Measurements from ENCODE around the gene ZBTB20. TPM values are rescaled to one million over a fixed set of nuclear protein-coding genes. Genes with fewer than 3 reads are reported as not detected.
"Not testable (repeated sequence)": the region's sequence is repeated elsewhere in the genome, so short reads cannot be mapped to it uniquely, and the experiment has no call there.

The ZBTB20 gene
- total RNA-seq, 2 experiments from 2014 or later: 8.1 TPM

DNA sequence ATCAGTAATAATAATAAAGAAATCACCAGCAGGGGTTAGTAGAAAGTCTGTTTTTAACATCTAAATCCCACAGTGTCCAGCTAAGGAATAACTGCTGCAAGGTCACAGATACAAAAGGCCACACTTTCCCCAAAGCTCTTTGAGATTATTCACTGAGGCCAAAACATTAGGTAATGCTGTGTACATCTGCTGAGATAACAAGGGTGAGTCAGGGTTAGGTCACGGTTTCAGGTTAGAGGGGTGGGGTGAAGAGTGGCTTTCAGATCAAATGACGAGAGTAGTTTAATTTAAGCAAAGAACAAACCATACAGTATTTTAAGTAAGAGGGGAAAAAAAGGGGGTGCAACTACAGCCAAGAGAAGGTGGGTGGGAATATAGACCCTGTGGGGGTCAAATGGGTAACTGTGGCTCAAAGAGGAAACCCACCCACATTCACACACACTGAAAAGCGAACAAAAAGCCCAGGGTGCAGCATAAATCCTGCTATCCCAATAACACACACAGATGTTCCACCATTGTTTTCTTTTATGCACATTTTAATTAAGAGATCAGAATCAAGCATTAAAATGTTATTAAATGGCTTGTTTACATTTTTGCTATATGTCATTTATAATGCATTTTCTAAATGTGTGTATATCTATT lies 440.4 kb downstream of the ZBTB20 start:
- no peak for ATAC-seq
- H3K4me3 Mint-ChIP-seq: no peak overlapping the region
- CTCF ChIA-PET: no interaction called here

DNA sequence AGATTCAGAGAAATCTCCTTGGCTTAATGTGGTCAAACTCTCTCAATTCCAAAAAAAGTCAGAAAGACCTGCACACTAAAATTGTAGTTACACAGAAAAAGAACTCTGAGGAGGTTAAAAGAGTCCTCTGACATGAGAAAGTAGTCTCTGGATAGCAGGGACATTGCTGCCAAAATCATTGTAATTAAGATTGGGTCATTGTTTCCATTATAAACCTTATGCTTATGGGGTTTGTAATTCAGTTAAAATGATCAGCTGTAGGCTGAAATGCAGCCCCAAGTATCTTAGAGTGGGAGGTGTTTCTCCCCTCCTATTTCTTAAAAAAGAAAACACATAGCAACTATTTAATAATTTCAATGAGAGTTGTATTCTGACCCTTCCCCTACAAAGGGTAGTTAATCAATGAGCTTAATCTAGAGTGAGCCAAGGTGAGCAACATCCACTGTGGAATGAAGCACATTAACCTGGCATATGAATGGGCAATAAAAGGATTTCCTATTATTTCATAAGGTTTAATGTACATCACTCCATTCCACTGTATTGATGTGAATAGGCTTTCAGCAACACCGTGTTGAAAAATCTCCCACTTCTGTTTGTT lies 446.4 kb downstream of the ZBTB20 start:
- no peak overlapping the region for H3K4me3 Mint-ChIP-seq
- H3K36me3 Mint-ChIP-seq (ENCODE audit: low read depth): no peaks in the 10 kb centered on the region
- no peaks in the 10 kb centered on the region for H3K27me3 Mint-ChIP-seq (ENCODE audit: low read depth)
- ChIA-PET POLR2A (no interaction called here), CTCF (no interaction called here)
- no peaks in the 10 kb centered on the region for H3K9me3 Mint-ChIP-seq (ENCODE audit: insufficient read depth)
- no peak for DNase-seq
- H3K27ac Mint-ChIP-seq: no peak overlapping the region
- no peaks in the 10 kb centered on the region for H3K4me1 Mint-ChIP-seq (ENCODE audit: low read depth)
- ATAC-seq: no peak

More for the DNA sequence above, 440.4 kb downstream of the ZBTB20 start:
- Mint-ChIP-seq H3K27ac (no peak overlapping the region), H3K4me1 (ENCODE audit: low read depth) (peaks cover 6% of the 10 kb centered on the region), H3K9me3 (ENCODE audit: insufficient read depth) (no peaks in the 10 kb centered on the region), H3K36me3 (ENCODE audit: low read depth) (no peaks in the 10 kb centered on the region), H3K27me3 (ENCODE audit: low read depth) (no peaks in the 10 kb centered on the region)
- POLR2A ChIA-PET: no interaction called here
- DNase-seq: no peak

DNA sequence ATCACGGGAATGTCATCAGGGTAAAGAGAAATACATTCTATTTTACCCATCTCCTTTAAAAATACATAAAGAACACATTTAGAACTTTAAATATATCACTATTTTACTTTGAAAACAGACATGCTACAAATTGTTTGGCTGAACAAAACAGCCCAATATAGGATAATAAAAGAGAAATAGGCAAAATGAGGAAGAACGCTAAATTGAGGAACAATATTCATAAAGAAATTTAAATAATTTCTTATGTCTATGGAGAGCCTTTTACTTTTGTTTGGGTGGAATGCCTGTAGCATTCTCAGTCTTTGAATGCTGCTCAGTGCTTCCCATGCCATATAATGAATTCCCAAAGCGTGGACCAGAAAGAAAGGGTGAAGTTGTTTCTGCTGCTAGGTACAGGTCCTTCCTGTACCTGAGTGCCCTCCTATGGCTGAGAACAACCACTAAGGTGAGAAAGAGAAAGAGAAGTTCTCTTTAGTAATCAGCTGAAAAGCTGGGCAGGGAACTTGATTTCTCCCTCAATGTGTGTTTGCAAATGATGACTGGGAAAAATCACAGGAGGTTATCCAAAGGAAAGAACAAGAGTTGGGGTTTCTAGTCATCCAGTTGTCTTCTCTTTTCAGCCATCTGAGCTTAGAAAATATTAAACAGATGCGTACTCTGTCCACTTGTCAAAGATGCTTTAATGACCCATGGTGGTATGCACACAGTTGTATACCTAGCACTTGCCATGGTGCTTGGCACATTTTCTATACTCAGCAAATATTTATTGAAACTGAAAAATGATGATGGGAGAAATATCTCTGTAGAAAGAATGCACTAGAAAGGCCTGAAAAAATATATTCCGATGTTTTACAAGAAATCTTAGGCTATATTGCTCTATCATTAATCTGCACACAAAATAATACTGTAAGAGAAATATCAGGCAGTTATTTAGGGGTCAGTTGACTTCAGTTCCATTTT lies 448.7 kb downstream of the ZBTB20 start:
- Mint-ChIP-seq H3K27ac (no peak overlapping the region), H3K4me1 (ENCODE audit: low read depth) (no peaks in the 10 kb centered on the region), H3K4me3 (no peak overlapping the region), H3K9me3 (ENCODE audit: insufficient read depth) (no peaks in the 10 kb centered on the region), H3K36me3 (ENCODE audit: low read depth) (no peaks in the 10 kb centered on the region), H3K27me3 (ENCODE audit: low read depth) (no peaks in the 10 kb centered on the region)
- CTCF ChIA-PET: no interaction called here
- POLR2A ChIA-PET: no interaction called here
- ATAC-seq: no peak
- DNase-seq: no peak

DNA sequence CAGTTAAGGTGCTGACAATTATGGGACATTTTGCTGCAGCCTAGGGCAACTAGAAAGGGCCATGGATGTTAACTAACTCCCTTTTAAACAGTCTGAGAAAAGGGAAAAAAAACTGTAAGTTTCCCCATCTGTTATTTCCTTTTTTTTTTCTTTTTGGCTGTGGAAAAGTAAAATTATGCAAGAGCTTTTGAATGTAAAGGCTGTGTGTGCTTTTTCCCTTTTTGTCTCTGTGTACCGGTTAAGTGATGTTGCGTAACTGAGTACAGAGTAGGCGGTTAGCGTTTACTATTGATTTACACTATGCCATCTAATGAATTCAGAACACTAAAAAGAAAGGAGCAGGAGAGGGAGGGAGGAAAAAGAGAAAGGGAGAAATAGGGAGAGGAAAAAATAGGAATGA lies 449.7 kb downstream of the ZBTB20 start:
- POLR2A ChIA-PET: no interaction called here

DNA sequence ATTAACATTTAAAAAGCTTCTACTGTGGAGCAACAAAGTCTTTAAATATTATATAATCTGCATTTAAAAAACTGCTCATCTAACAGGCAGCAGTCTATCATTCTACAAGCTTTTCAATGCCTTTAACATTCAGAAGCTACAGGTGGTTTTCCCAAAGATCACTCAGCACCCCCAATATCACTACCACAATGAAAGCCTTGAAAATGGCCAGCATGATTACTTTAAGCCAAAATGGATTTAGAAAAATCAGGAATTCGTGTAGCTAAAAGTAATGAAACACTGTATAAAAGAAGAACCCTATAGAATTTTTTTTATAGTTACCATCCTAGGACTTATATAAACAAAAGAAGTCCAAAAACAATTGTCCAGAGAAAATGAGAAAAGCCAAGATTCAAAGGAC lies 452.8 kb downstream of the ZBTB20 start:
- DNase-seq: no peak
- CTCF ChIA-PET: no interaction called here
- no peak overlapping the region for H3K4me3 Mint-ChIP-seq
- H3K9me3 Mint-ChIP-seq (ENCODE audit: insufficient read depth): no peaks in the 10 kb centered on the region
- H3K27ac Mint-ChIP-seq: no peak overlapping the region
- H3K36me3 Mint-ChIP-seq (ENCODE audit: low read depth): no peaks in the 10 kb centered on the region
- POLR2A ChIA-PET: no interaction called here
- ATAC-seq: no peak
- no peaks in the 10 kb centered on the region for H3K27me3 Mint-ChIP-seq (ENCODE audit: low read depth)
- H3K4me1 Mint-ChIP-seq (ENCODE audit: low read depth): peaks cover 5% of the 10 kb centered on the region

More for the DNA sequence above, 449.7 kb downstream of the ZBTB20 start:
- no peak overlapping the region for H3K4me3 Mint-ChIP-seq
- H3K9me3 Mint-ChIP-seq (ENCODE audit: insufficient read depth): no peaks in the 10 kb centered on the region
- DNase-seq (no peak), ATAC-seq (no peak)
- H3K27ac Mint-ChIP-seq: no peak overlapping the region
- H3K4me1 Mint-ChIP-seq (ENCODE audit: low read depth): no peaks in the 10 kb centered on the region
- no peaks in the 10 kb centered on the region for H3K36me3 Mint-ChIP-seq (ENCODE audit: low read depth)
- no peaks in the 10 kb centered on the region for H3K27me3 Mint-ChIP-seq (ENCODE audit: low read depth)
- CTCF ChIA-PET: no interaction called here

DNA sequence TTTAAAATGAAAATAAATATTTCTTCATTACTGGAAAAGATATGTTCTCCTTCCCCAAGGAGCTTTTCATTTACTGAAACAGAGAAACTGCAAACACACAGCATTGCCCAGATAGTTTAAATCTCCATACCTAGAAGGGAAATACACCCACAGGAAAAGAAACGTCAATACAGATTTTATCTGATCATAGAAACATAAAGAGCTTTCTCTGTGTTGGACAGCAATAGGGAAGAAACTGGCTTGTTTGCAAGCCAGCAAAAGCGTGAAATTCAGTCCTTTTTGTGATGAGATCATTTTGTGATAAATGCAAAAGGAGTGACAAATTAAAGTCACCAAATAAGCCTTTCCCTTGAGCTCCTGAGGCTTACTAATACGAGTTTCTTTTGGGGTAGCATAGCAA lies 455.2 kb downstream of the ZBTB20 start:
- ATAC-seq: no peak
- CTCF ChIA-PET: no interaction called here
- Mint-ChIP-seq H3K36me3 (ENCODE audit: low read depth) (no peaks in the 10 kb centered on the region), H3K4me3 (no peak overlapping the region), H3K9me3 (ENCODE audit: insufficient read depth) (no peaks in the 10 kb centered on the region), H3K27ac (no peak overlapping the region), H3K27me3 (ENCODE audit: low read depth) (no peaks in the 10 kb centered on the region), H3K4me1 (ENCODE audit: low read depth) (peaks cover 6% of the 10 kb centered on the region)
- DNase-seq: no peak
- POLR2A ChIA-PET: no interaction called here

DNA sequence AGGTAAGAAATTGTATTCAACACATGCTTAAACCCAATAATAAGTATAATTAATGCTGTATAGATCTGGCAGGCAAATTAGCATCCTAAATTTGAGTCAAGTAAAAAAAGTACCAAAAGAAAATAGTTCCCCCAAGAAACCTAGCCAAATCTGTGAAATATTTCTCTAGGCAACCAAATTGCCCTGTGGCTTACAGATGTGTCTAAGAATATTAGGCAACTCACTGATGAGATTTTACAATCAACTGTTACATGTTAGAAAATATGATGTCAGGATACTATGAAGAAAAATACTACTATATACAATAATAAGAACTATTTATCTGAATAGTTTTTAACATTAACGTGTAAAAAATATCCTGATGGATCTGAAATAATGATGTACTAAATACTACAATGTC lies 456.2 kb downstream of the ZBTB20 start:
- ATAC-seq (no peak), DNase-seq (no peak)
- H3K4me3 Mint-ChIP-seq: no peak overlapping the region
- no peaks in the 10 kb centered on the region for H3K9me3 Mint-ChIP-seq (ENCODE audit: insufficient read depth)
- H3K4me1 Mint-ChIP-seq (ENCODE audit: low read depth): peaks cover 14% of the 10 kb centered on the region
- ChIA-PET POLR2A (no interaction called here), CTCF (no interaction called here)
- H3K27me3 Mint-ChIP-seq (ENCODE audit: low read depth): no peaks in the 10 kb centered on the region
- H3K27ac Mint-ChIP-seq: no peak overlapping the region
- no peaks in the 10 kb centered on the region for H3K36me3 Mint-ChIP-seq (ENCODE audit: low read depth)

DNA sequence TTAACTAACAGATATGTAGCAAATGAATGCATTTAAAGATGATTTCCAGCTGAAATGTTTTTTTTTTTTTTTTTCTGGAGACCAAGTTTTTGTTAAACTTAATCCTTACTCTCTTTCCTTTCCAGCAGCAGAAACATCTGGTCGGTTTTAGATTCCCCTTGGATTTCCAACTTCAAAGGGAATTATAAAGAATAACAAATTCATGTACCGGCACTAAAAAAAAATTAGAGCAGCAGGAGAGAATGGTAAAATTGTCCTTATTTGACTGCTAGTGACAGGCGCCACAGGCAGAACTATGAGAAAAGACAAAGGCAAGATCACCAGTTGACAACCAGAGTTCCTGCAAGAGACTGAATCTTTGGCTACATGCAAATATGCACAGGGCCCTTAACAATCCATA lies 459.9 kb downstream of the ZBTB20 start:
- H3K36me3 Mint-ChIP-seq (ENCODE audit: low read depth): no peaks in the 10 kb centered on the region
- DNase-seq: no peak
- no peaks in the 10 kb centered on the region for H3K27me3 Mint-ChIP-seq (ENCODE audit: low read depth)
- H3K4me1 Mint-ChIP-seq (ENCODE audit: low read depth): peaks cover 14% of the 10 kb centered on the region
- no peak overlapping the region for H3K4me3 Mint-ChIP-seq
- no peak for ATAC-seq
- ChIA-PET CTCF (no interaction called here), POLR2A (no interaction called here)
- H3K9me3 Mint-ChIP-seq (ENCODE audit: insufficient read depth): no peaks in the 10 kb centered on the region
- no peak overlapping the region for H3K27ac Mint-ChIP-seq

DNA sequence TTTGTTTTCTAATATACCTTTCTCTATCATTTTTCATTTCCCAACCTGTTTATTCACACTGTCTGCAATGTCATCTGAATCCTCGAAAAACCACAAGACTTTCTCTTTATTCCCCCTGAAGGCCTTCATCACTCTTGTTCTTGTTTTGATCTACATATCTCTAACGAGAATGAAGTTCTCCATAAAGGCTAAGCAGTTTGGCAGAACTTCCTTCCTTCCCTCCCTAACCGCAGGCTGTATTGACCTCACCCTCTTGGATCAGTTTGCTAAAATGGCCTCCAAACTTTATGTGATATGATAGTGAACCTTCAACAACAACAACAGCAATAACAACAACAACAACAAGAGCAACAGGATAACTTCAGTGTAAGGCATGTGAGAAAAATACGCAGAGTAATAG lies 460.5 kb downstream of the ZBTB20 start:
- H3K4me1 Mint-ChIP-seq (ENCODE audit: low read depth): peaks cover 9% of the 10 kb centered on the region
- no peaks in the 10 kb centered on the region for H3K9me3 Mint-ChIP-seq (ENCODE audit: insufficient read depth)
- ATAC-seq (no peak), DNase-seq (no peak)
- no peaks in the 10 kb centered on the region for H3K36me3 Mint-ChIP-seq (ENCODE audit: low read depth)
- no peak overlapping the region for H3K27ac Mint-ChIP-seq
- ChIA-PET POLR2A (no interaction called here), CTCF (no interaction called here)
- no peak overlapping the region for H3K4me3 Mint-ChIP-seq
- no peaks in the 10 kb centered on the region for H3K27me3 Mint-ChIP-seq (ENCODE audit: low read depth)

DNA sequence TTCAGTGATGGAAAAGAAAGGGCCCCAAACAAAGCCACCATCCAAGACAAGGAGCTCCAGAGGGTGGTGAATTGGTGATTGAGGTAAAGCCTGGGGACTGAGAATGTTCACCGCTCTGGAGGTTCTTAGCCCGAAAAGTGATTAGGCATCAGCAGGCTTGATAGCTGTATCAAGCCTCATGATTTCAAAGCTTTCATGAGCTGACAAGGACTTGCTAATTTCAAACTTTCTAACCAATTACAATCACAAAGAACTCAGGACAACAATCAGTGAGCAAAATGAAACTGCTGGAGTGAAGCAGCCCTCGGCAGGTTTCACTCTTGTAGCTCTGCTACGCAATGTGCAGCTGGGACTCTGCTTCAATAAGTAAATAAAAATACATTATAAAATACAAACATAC lies 461.9 kb downstream of the ZBTB20 start:
- Mint-ChIP-seq H3K36me3 (ENCODE audit: low read depth) (no peaks in the 10 kb centered on the region), H3K4me3 (no peak overlapping the region), H3K27ac (no peak overlapping the region), H3K27me3 (ENCODE audit: low read depth) (no peaks in the 10 kb centered on the region), H3K9me3 (ENCODE audit: insufficient read depth) (no peaks in the 10 kb centered on the region), H3K4me1 (ENCODE audit: low read depth) (peaks cover 9% of the 10 kb centered on the region)
- DNase-seq (no peak), ATAC-seq (no peak)
- CTCF ChIA-PET: no interaction called here
- POLR2A ChIA-PET: no interaction called here

DNA sequence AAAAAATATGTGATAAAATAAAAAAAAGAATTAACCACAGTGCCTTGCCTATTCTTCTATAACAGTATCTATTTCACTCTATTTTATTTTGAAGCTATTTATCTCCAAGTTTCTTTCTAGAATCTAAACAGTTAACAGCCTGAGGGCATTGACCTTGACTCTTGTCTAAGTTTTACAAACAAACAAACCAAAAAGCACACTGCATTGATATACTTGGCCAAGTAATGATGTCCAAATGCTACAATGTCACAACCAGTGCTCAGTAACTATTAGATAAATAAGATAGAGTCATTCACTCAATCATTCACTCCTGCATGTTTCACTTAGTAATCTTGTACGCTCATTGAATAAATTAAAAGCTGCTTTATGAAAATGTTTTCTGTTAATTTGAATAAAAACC lies 466.8 kb downstream of the ZBTB20 start:
- Mint-ChIP-seq H3K27me3 (ENCODE audit: low read depth) (no peaks in the 10 kb centered on the region), H3K27ac (no peak overlapping the region), H3K36me3 (ENCODE audit: low read depth) (no peaks in the 10 kb centered on the region), H3K4me3 (no peak overlapping the region), H3K4me1 (ENCODE audit: low read depth) (no peaks in the 10 kb centered on the region), H3K9me3 (ENCODE audit: insufficient read depth) (no peaks in the 10 kb centered on the region)
- DNase-seq: no peak
- ChIA-PET CTCF (no interaction called here), POLR2A (no interaction called here)
- no peak for ATAC-seq

DNA sequence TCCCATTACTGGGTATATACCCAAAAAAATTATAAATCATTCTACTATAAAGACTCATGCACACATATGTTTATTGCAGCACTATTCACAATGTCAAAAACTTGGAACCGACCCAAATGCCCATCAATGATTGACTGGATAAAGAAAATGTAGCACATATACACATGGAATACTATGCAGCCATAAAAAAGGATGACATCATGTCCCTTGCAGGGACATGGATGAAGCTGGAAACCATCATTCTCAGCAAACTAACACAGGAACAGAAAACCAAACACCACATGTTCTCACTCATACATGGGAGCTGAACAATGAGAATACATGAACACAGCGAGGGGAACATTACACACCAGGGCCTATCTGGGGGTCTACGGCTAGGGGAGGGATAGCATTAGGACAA lies 467.3 kb downstream of the ZBTB20 start:
- POLR2A ChIA-PET; DNase-seq; H3K27ac Mint-ChIP-seq; ATAC-seq; CTCF ChIA-PET; H3K4me3 Mint-ChIP-seq; H3K9me3 Mint-ChIP-seq (ENCODE audit: insufficient read depth); H3K36me3 Mint-ChIP-seq (ENCODE audit: low read depth); H3K4me1 Mint-ChIP-seq (ENCODE audit: low read depth); H3K27me3 Mint-ChIP-seq (ENCODE audit: low read depth): not testable (repeated sequence)
